Measurements from ENCODE around the gene SSR4. TPM values are rescaled to one million over a fixed set of nuclear protein-coding genes. Genes with fewer than 3 reads are reported as not detected.

The SSR4 gene
- total and polyA plus RNA-seq, 2 donors (not counting 1 experiment from before 2014, with no cell fraction given), result 134 to 297 TPM

GRCh38 chrX:153825042-153825441, 30.6 kb downstream of the SSR4 start:
- H3K27ac Mint-ChIP-seq, result no peak overlapping the region
- H3K36me3 ChIP-seq (replicated peaks in 1 of 2; ENCODE audit: control extremely low read depth in 1 of 2, control insufficient read depth in 1 of 2, extremely low read depth in 1 of 2, insufficient read depth in 2 of 2, low read length in 1 of 2), result no peaks in the 10 kb centered on the region
- no peak overlapping the region for H3K4me2 ChIP-seq (replicated peaks; ENCODE audit: low read depth, low read length, poor library complexity, severe bottlenecking)
- no peak overlapping the region for H3K9ac ChIP-seq (ENCODE audit: low read length)
- ATAC-seq (ENCODE audit: low read depth) (no peak), DNase-seq (no peak)
- CTCF ChIA-PET, result no interaction called here
- intact Hi-C loops (cut with micrococcal nuclease), result no loop called here
- H3K4me1 Mint-ChIP-seq, result peaks cover 8% of the 10 kb centered on the region
- H3K4me1 ChIP-seq (ENCODE audit: control insufficient read depth in 2 of 2, insufficient read depth in 2 of 2, low read length in 2 of 2), result peaks cover 7 to 16% of the 10 kb centered on the region in 2 donors
- H3K9me3 ChIP-seq (ENCODE audit: control extremely low read depth in 1 of 3, control insufficient read depth in 2 of 3, insufficient read depth in 1 of 3, low read length in 2 of 3), result peaks cover 0 to 6% (median 0%) of the 10 kb centered on the region in 3 donors
- no peak overlapping the region for H2AFZ ChIP-seq (ENCODE audit: insufficient read depth, low read depth, low read length, poor library complexity, severe bottlenecking)
- H3K79me2 ChIP-seq (ENCODE audit: control insufficient read depth, insufficient read depth, low read length), result no peaks in the 10 kb centered on the region
- H3K27me3 Mint-ChIP-seq, result peaks cover 33% of the 10 kb centered on the region
- no peak overlapping the region for H3K27ac ChIP-seq (ENCODE audit: low read length in 2 of 2)
- 40% methylated on average over 2 of the region's 8 CpGs for WGBS (ENCODE audit: insufficient coverage)
- H4K20me1 ChIP-seq (ENCODE audit: control insufficient read depth, insufficient read depth, low read length, poor library complexity, severe bottlenecking), result no peaks in the 10 kb centered on the region
- H3K4me3 ChIP-seq (ENCODE audit: control extremely low read depth in 1 of 5, extremely low read depth in 1 of 5, insufficient read depth in 1 of 5, low read depth in 2 of 5, low read length in 4 of 5), result no peak overlapping the region
- no peak for TF ChIP-seq CTCF (IDR thresholded peaks at IDR 0.05)
- TF ChIP-seq EZH2 (IDR thresholded peaks at IDR 0.05; ENCODE audit: borderline replicate concordance, insufficient read depth, low read depth, low read length, poor library complexity, severe bottlenecking), result no peak
- H3K4me3 Mint-ChIP-seq, result no peak overlapping the region
- H3K27me3 ChIP-seq (replicated peaks in 1 of 4; ENCODE audit: control extremely low read depth in 1 of 4, control insufficient read depth in 3 of 4, insufficient read depth in 4 of 4, low read length in 3 of 4), result peaks cover 0 to 39% (median 10%) of the 10 kb centered on the region in 4 experiments
- H3K9me3 Mint-ChIP-seq (ENCODE audit: insufficient read depth), result no peaks in the 10 kb centered on the region
- POLR2A ChIA-PET, result no interaction called here

GRCh38 chrX:153827016-153827415, 32.5 kb downstream of the SSR4 start:
- no peak for TF ChIP-seq CTCF (IDR thresholded peaks at IDR 0.05)
- no peak for TF ChIP-seq EZH2 (IDR thresholded peaks at IDR 0.05; ENCODE audit: borderline replicate concordance, insufficient read depth, low read depth, low read length, poor library complexity, severe bottlenecking)
- H3K4me3 ChIP-seq (ENCODE audit: control extremely low read depth in 1 of 5, extremely low read depth in 1 of 5, insufficient read depth in 1 of 5, low read depth in 2 of 5, low read length in 4 of 5), result no peak overlapping the region
- ChIA-PET CTCF (no interaction called here), POLR2A (no interaction called here)
- no peak for DNase-seq
- intact Hi-C loops (cut with micrococcal nuclease), result no loop called here
- H4K20me1 ChIP-seq (ENCODE audit: control insufficient read depth, insufficient read depth, low read length, poor library complexity, severe bottlenecking), result no peaks in the 10 kb centered on the region
- peaks cover 7 to 16% of the 10 kb centered on the region in 2 donors for H3K4me1 ChIP-seq (ENCODE audit: control insufficient read depth in 2 of 2, insufficient read depth in 2 of 2, low read length in 2 of 2)
- 40% methylated on average over 1 of the region's 3 CpGs for WGBS (ENCODE audit: insufficient coverage)
- no peaks in the 10 kb centered on the region for H3K36me3 ChIP-seq (replicated peaks in 1 of 2; ENCODE audit: control extremely low read depth in 1 of 2, control insufficient read depth in 1 of 2, extremely low read depth in 1 of 2, insufficient read depth in 2 of 2, low read length in 1 of 2)
- H3K9ac ChIP-seq (ENCODE audit: low read length), result no peak overlapping the region
- no peak for ATAC-seq (ENCODE audit: low read depth)
- no peak overlapping the region for H3K27ac Mint-ChIP-seq
- no peak overlapping the region for H3K4me3 Mint-ChIP-seq
- H3K27ac ChIP-seq (ENCODE audit: low read length in 2 of 2), result no peak overlapping the region
- peaks cover 39% of the 10 kb centered on the region for H3K27me3 Mint-ChIP-seq
- peaks cover 0 to 9% (median 0%) of the 10 kb centered on the region in 3 donors for H3K9me3 ChIP-seq (ENCODE audit: control extremely low read depth in 1 of 3, control insufficient read depth in 2 of 3, insufficient read depth in 1 of 3, low read length in 2 of 3)
- H3K27me3 ChIP-seq (replicated peaks in 1 of 4; ENCODE audit: control extremely low read depth in 1 of 4, control insufficient read depth in 3 of 4, insufficient read depth in 4 of 4, low read length in 3 of 4), result peaks cover 0 to 41% (median 11%) of the 10 kb centered on the region in 4 experiments
- no peak overlapping the region for H3K4me2 ChIP-seq (replicated peaks; ENCODE audit: low read depth, low read length, poor library complexity, severe bottlenecking)
- H2AFZ ChIP-seq (ENCODE audit: insufficient read depth, low read depth, low read length, poor library complexity, severe bottlenecking), result no peak overlapping the region
- peaks cover 8% of the 10 kb centered on the region for H3K4me1 Mint-ChIP-seq
- H3K9me3 Mint-ChIP-seq (ENCODE audit: insufficient read depth), result no peaks in the 10 kb centered on the region
- H3K79me2 ChIP-seq (ENCODE audit: control insufficient read depth, insufficient read depth, low read length), result no peaks in the 10 kb centered on the region

Measured in B cell (primary cell).